IPS-NIHi11 (cell line): ENCODE results near the gene TRIM28.
A peak's percentile ranks its signal among the peaks of the same experiment; 100 is the strongest.
"Not testable (repeated sequence)": the region's sequence is repeated elsewhere in the genome, so short reads cannot be mapped to it uniquely, and the experiment has no call there.

Experiments used
- DNase-seq: peaks from one replicate; pipeline ENCODE4 v3.0.0; 2012; ENCODE audit warnings: mixed read lengths, low spot score

The TRIM28 gene

GRCh38 chr19:58519087-58519354 lies 24.8 kb upstream of the TRIM28 start:
- peak; percentile 80 for DNase-seq

GRCh38 chr19:58519355-58520256 lies 24.3 kb upstream of the TRIM28 start, which contains the start of gene ZBTB45:
ZBTB45 (minus strand) TSS chr19:58519810; CDS start chr19:58517673, 2,137 bp downstream.
- DNase-seq, result peak; percentile 89

GRCh38 chr19:58520257-58520599 lies 23.6 kb upstream of the TRIM28 start:
- DNase-seq, result no peak

- no peak for DNase-seq
Measured at GRCh38 chr19:58521651-58522050, 22.2 kb upstream of the TRIM28 start.

GRCh38 chr19:58522709-58523108 lies 21.2 kb upstream of the TRIM28 start:
- DNase-seq, result no peak

GRCh38 chr19:58529405-58529804 lies 14.5 kb upstream of the TRIM28 start:
- DNase-seq, result no peak

GRCh38 chr19:58531034-58531840 lies 12.6 kb upstream of the TRIM28 start:
- no peak for DNase-seq

- DNase-seq, result no peak
Measured at GRCh38 chr19:58535857-58536256, 8.0 kb upstream of the TRIM28 start.

GRCh38 chr19:58536852-58537798 lies 6.7 kb upstream of the TRIM28 start:
- no peak for DNase-seq

GRCh38 chr19:58538257-58539168 lies 5.4 kb upstream of the TRIM28 start:
- peak; percentile 90 for DNase-seq

- not testable (repeated sequence) for DNase-seq
Measured at GRCh38 chr19:58539169-58539559, 4.7 kb upstream of the TRIM28 start.

GRCh38 chr19:58542641-58543372 lies 1.1 kb upstream of the TRIM28 start:
- not testable (repeated sequence) for DNase-seq

GRCh38 chr19:58544591-58545285 lies 874 bp downstream of the TRIM28 start:
- DNase-seq, result peak; percentile 97

- no peak for DNase-seq
Measured at GRCh38 chr19:58545286-58546018, 1.6 kb downstream of the TRIM28 start.

- no peak for DNase-seq
Measured at GRCh38 chr19:58546019-58546530, 2.2 kb downstream of the TRIM28 start.

- DNase-seq, result no peak
Measured at GRCh38 chr19:58547323-58548312, 3.8 kb downstream of the TRIM28 start.

GRCh38 chr19:58548859-58549663 lies 5.2 kb downstream of the TRIM28 start:
- no peak for DNase-seq
